GM12864 (cell line): Measurements from ENCODE around the gene FARP1.

Source experiments
- DNase-seq: peaks from one replicate; pipeline ENCODE4 v3.0.0-alpha.2; 2011; ENCODE audit warnings: low read depth
- H3K4me3 ChIP-seq: 2 replicates; pipeline ENCODE4 v1.5.1; 2011; ENCODE audit warnings: mild to moderate bottlenecking, low read depth, low read length, control low read depth
- TF ChIP-seq, protein P1 (sequence below): IDR thresholded peaks from 2 replicates; pipeline ENCODE4 v1.5.1; 2011; ENCODE audit warnings: low read depth, mild to moderate bottlenecking, moderate library complexity, low read length, control low read depth, inconsistent platforms; ENCODE audit errors: missing control alignments

Gene FARP1

DNA sequence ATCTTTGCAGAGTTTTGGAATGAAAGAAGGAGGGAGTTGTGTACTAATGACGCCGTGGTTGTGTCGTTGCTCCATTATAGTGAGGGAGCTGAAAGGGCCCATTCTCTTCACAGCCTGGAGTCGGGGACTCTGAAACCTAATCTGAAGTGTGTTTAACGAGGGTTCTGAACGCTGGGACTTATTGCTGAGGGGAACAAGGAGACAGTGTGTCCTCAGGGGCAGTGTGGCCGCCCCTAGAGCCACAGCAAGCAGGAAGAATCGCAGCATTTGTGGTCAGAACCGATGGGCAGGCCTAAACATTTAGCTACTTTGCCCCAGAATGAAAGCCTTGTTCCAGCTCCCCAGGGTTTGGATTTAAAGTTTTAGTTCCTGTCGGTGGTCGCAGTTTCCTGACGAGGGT lies 190.6 kb downstream of the FARP1 start:
- H3K4me3 ChIP-seq: no peak overlapping the region
- TF ChIP-seq, protein P1, sequence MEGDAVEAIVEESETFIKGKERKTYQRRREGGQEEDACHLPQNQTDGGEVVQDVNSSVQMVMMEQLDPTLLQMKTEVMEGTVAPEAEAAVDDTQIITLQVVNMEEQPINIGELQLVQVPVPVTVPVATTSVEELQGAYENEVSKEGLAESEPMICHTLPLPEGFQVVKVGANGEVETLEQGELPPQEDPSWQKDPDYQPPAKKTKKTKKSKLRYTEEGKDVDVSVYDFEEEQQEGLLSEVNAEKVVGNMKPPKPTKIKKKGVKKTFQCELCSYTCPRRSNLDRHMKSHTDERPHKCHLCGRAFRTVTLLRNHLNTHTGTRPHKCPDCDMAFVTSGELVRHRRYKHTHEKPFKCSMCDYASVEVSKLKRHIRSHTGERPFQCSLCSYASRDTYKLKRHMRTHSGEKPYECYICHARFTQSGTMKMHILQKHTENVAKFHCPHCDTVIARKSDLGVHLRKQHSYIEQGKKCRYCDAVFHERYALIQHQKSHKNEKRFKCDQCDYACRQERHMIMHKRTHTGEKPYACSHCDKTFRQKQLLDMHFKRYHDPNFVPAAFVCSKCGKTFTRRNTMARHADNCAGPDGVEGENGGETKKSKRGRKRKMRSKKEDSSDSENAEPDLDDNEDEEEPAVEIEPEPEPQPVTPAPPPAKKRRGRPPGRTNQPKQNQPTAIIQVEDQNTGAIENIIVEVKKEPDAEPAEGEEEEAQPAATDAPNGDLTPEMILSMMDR: no peak
- no peak for DNase-seq

DNA sequence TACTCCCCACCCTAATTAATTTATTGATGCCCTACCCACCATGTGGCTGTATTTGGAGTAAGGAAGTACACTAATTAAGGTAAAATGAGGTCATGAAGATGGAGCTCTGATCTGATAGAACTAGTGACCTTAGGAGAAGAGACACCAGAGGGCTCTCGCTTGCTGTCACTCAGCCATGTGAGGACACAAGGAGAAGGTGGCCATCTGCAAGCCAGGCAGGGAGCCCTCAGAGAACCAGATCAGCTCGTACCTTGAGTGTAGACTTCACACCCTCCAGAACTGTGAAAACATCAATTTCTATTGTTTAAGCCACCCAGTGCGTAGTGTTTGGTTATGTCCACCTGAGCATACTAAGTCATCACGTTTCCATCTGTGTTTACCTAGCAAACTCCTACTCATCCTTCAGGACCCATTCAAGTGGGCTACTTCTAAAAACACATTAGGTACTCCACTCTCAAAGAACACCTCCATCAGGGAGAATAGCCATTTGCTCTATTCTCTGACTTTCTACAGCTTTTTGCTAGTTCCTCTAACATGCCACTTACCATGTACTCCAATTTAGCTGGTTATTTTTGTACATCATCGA lies 191.8 kb downstream of the FARP1 start:
- TF ChIP-seq, protein P1: no peak
- no peak overlapping the region for H3K4me3 ChIP-seq

DNA sequence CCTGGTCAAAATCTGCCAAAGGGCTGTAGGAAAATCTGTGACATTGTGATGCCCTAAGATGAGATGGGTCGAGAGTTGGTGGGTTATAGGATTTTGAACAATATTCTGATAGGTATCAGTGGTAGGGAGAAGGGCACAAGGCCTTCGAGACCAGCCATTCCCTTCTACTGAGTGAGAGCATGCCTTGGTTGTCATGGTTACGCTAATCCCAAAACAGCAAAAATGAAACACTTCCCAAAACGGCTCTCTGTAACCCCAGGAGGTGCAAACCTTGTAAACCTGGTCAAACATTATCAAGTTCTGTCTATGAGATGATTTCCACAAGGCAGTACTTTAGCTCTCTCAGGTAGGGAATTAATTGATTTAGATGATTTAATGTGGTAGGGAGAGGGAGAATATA lies 192.8 kb downstream of the FARP1 start:
- TF ChIP-seq, protein P1: no peak
- no peak overlapping the region for H3K4me3 ChIP-seq
- DNase-seq: no peak

More for the DNA sequence above, 191.8 kb downstream of the FARP1 start:
- DNase-seq: no peak

DNA sequence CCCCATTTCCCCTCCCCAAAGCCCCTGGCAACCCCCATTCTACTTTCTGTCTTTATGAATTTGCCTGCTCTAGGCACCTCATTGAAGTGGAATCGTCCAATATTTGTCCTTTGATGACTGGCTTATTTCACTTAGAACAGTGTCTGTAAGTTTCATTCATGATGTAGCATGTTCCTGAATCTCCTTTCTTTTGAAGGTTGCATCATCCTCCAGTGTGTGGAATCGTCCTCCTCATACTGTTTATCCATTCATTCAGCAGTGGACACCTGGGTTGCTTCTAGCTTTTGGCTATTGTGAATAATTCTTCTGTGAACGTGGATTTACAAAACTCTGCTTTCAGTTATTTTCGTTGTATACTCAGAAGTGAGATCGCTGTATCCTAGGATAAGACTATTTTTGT lies 195.4 kb downstream of the FARP1 start:
- TF ChIP-seq, protein P1: no peak
- no peak overlapping the region for H3K4me3 ChIP-seq
- no peak for DNase-seq

DNA sequence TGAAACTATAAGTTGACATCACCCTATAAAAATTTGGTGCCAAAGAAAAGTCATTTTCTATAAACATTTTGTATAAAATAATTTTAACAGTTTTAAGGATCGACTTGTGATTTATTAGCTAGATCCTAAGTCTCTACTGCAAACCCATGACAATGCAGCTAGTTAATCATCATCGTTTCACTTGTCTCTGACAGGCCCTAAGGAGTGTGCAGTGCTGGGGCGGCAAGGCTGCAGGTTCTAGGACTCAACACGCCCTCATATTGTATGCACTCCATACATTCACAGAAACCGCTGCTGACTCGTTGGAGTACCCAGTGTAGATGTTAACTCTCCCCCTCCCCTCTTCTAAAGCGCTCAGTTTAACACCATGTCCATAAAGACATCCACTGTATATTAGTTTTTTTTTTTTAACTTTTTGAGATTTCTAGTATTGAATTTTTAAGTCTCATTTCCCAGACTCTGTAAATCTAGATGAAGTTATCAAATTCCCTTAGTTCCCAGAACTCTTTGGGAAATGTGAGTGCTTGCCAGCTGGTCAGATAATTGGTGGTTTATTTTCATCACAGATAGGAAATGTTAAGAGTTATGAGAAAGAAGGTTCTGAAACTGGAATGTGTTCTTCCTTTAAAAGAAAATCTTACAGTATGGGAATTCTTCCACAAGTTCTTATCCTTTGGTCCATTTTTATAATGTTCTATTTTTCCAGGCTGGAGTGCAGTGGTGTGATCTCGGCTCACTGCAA lies 197.0 kb downstream of the FARP1 start:
- TF ChIP-seq, protein P1: no peak
- no peak for DNase-seq
- H3K4me3 ChIP-seq: no peak overlapping the region

DNA sequence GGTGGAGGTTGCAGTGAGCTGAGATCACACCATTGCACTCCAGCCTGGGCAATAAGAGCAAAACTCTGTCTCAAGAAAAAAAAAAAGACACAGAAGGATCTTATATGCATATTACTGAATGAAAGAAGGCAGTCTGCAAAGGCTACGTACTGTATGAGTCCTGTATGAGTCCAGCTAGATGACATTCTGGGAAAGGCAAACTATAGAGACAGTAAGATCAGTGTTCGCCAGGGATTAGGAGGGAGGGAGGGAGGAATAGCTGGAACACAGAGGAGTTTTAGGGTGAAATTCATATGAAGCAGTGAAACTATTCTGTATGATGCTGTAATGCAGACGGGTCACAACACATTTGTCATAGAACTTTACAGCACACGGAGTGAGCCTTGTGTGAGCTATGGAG lies 200.1 kb downstream of the FARP1 start:
- TF ChIP-seq, protein P1: no peak
- no peak overlapping the region for H3K4me3 ChIP-seq
- no peak for DNase-seq

DNA sequence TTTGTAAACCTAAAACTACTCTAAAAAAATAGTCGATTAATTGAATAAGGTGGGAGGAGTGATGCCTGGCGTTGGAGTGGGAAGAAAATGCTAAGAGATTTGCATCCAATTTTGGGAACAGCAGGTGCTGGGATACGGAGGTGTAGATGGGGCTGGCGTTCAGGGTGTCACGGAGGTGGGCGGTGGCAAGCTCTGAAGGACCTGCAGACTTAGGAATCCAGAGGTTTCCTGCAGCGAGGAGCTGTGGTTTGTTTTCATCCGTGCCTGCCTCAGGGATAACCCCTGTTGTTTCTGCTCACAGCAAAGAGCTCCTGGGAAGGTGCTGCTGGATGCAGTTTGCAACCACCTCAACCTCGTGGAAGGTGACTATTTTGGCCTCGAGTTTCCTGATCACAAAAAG lies 200.6 kb downstream of the FARP1 start:
- TF ChIP-seq, protein P1: no peak
- H3K4me3 ChIP-seq: no peak overlapping the region
- DNase-seq: no peak
